ENCODE results near the gene PCDHGA2. TPM values are rescaled to one million over a fixed set of nuclear protein-coding genes. Genes with fewer than 3 reads are reported as not detected.
"Not testable (repeated sequence)": the region's sequence is repeated elsewhere in the genome, so short reads cannot be mapped to it uniquely, and the experiment has no call there.

Gene PCDHGA2
- polyA plus RNA-seq, 1 donor from 2014 or later = 0.21 TPM

- not testable (repeated sequence) for H3K9me2 ChIP-seq (ENCODE audit: insufficient read depth, low read length); H4K20me1 ChIP-seq (ENCODE audit: insufficient read depth); H3K4me2 ChIP-seq (ENCODE audit: low read length); H2AFZ ChIP-seq (ENCODE audit: low read depth, low read length); H3K27ac ChIP-seq (ENCODE audit: low read length); H3F3A ChIP-seq (ENCODE audit: insufficient read depth, low read length, poor library complexity, severe bottlenecking); H3K79me2 ChIP-seq (replicated peaks; ENCODE audit: insufficient read depth, low read length); H3K36me3 ChIP-seq (ENCODE audit: insufficient read depth, low read length); H3K27me3 ChIP-seq (ENCODE audit: insufficient read depth, low read depth, low read length); H3K9ac ChIP-seq (ENCODE audit: low read length); H3K4me3 ChIP-seq (ENCODE audit: low read length)
- peaks cover 10% of the 10 kb centered on the region for H3K9me3 ChIP-seq (ENCODE audit: low read length)
These were observed 2.3 kb downstream of the PCDHGA2 start for GRCh38 chr5:141340781-141341354.

- Histone ChIP-seq H3K79me2 (replicated peaks; ENCODE audit: insufficient read depth, low read length) (no peaks in the 10 kb centered on the region), H3F3A (ENCODE audit: insufficient read depth, low read length, poor library complexity, severe bottlenecking) (no peaks in the 10 kb centered on the region), H3K27me3 (ENCODE audit: insufficient read depth, low read depth, low read length) (no peaks in the 10 kb centered on the region), H3K4me2 (ENCODE audit: low read length) (no peak overlapping the region), H3K9ac (ENCODE audit: low read length) (no peak overlapping the region), H3K4me3 (ENCODE audit: low read length) (no peak overlapping the region), H2AFZ (ENCODE audit: low read depth, low read length) (no peak overlapping the region), H3K9me3 (ENCODE audit: low read length) (peaks cover 10% of the 10 kb centered on the region), H4K20me1 (ENCODE audit: insufficient read depth) (no peaks in the 10 kb centered on the region), H3K9me2 (ENCODE audit: insufficient read depth, low read length) (no peaks in the 10 kb centered on the region), H3K27ac (ENCODE audit: low read length) (no peak overlapping the region), H3K36me3 (ENCODE audit: insufficient read depth, low read length) (no peaks in the 10 kb centered on the region)
- no peak for TF ChIP-seq SMC3 (conservative IDR thresholded peaks at IDR 0.05; ENCODE audit: poor library complexity)
These were observed 4.2 kb downstream of the PCDHGA2 start for GRCh38 chr5:141342773-141343172.

- Histone ChIP-seq H3K27me3 (ENCODE audit: insufficient read depth, low read depth, low read length) (no peaks in the 10 kb centered on the region), H3K27ac (ENCODE audit: low read length) (no peak within 1 kb of the TSS), H3F3A (ENCODE audit: insufficient read depth, low read length, poor library complexity, severe bottlenecking) (no peaks in the 10 kb centered on the region), H3K4me3 (ENCODE audit: low read length) (no peak within 1 kb of the TSS), H3K79me2 (replicated peaks; ENCODE audit: insufficient read depth, low read length) (no peaks in the 10 kb centered on the region), H4K20me1 (ENCODE audit: insufficient read depth) (no peaks in the 10 kb centered on the region), H3K9me3 (ENCODE audit: low read length) (peaks cover 10% of the 10 kb centered on the region), H3K4me2 (ENCODE audit: low read length) (no peak within 1 kb of the TSS), H3K9ac (ENCODE audit: low read length) (no peak within 1 kb of the TSS), H3K36me3 (ENCODE audit: insufficient read depth, low read length) (no peaks in the 10 kb centered on the region), H3K9me2 (ENCODE audit: insufficient read depth, low read length) (no peaks in the 10 kb centered on the region), H2AFZ (ENCODE audit: low read depth, low read length) (no peak within 1 kb of the TSS)
- no peak for TF ChIP-seq MXI1 (conservative IDR thresholded peaks at IDR 0.05; ENCODE audit: poor library complexity, severe bottlenecking)
- TF ChIP-seq CTCF (IDR thresholded peaks at IDR 0.05; ENCODE audit: poor library complexity, severe bottlenecking) = no peak
- no peak for TF ChIP-seq EZH2 (IDR thresholded peaks at IDR 0.05; ENCODE audit: borderline replicate concordance, insufficient read depth, low read length, poor library complexity, severe bottlenecking)
- no peak for TF ChIP-seq RAD21 (conservative IDR thresholded peaks at IDR 0.05)
- no peak for TF ChIP-seq REST (IDR thresholded peaks at IDR 0.05; ENCODE audit: borderline replicate concordance)
- TF ChIP-seq TAF1 (IDR thresholded peaks at IDR 0.05; ENCODE audit: low read depth) = no peak
- TF ChIP-seq EP300 (conservative IDR thresholded peaks at IDR 0.05; ENCODE audit: poor library complexity, severe bottlenecking) = no peak
- TF ChIP-seq POLR2AphosphoS5 (IDR thresholded peaks at IDR 0.05) = no peak
- TF ChIP-seq SMC3 (conservative IDR thresholded peaks at IDR 0.05; ENCODE audit: poor library complexity) = no peak
These were observed 4.8 kb downstream of the PCDHGA2 start, which contains the start of gene PCDHGA3 for GRCh38 chr5:141343242-141343952. Gene PCDHGA3 (plus strand): TSS chr5:141343829. CDS start chr5:141344034, 205 bp downstream.

All from neural cell (in vitro differentiated cells).